ENCODE results near the gene NDUFAB1. TPM values are rescaled to one million over a fixed set of nuclear protein-coding genes. Genes with fewer than 3 reads are reported as not detected.

NDUFAB1 gene
- polyA plus RNA-seq, 3 donors = 81.8 to 103 (median 100) TPM

Other genes with a start within 250 kb of the NDUFAB1 start
- gene COG7, start 143.1 kb downstream of the NDUFAB1 start, polyA plus RNA-seq (ENCODE audit: insufficient read length in 3 of 3) = 10 to 100 TPM; 23.7 to 42.1 (median 26.2) TPM
- gene GGA2, start 85.8 kb downstream of the NDUFAB1 start, polyA plus RNA-seq (ENCODE audit: insufficient read length in 3 of 3) = 100 to 1,000 TPM; 124 to 170 (median 164) TPM
- gene EARS2, start 39.0 kb downstream of the NDUFAB1 start, polyA plus RNA-seq (ENCODE audit: insufficient read length in 3 of 3) = 10 to 100 TPM; 27.8 to 32.1 (median 28.9) TPM
- gene UBFD1, start 38.6 kb downstream of the NDUFAB1 start, polyA plus RNA-seq (ENCODE audit: insufficient read length in 3 of 3) = 10 to 100 TPM; 73.4 to 81.0 (median 74.8) TPM
- 10 to 100 TPM; 19.2 to 25.2 (median 22.6) TPM for gene PALB2, start 45.0 kb upstream of the NDUFAB1 start, polyA plus RNA-seq (ENCODE audit: insufficient read length in 3 of 3)
- gene DCTN5, start 45.1 kb upstream of the NDUFAB1 start, polyA plus RNA-seq (ENCODE audit: insufficient read length in 3 of 3) = 10 to 100 TPM; 69.7 to 72.1 (median 71.7) TPM
- gene PLK1, start 82.6 kb upstream of the NDUFAB1 start, polyA plus RNA-seq (ENCODE audit: insufficient read length in 3 of 3) = 10 to 100 TPM; 24.1 to 32.7 (median 31.2) TPM
- gene ERN2, start 116.9 kb upstream of the NDUFAB1 start, polyA plus RNA-seq (ENCODE audit: insufficient read length in 3 of 3) = under 1 TPM; 0.19 to 0.49 (median 0.47) TPM
- 1 to 10 TPM; 1.7 to 2.3 (median 1.9) TPM for gene CHP2, start 158.7 kb upstream of the NDUFAB1 start, polyA plus RNA-seq (ENCODE audit: insufficient read length in 3 of 3)
- 1 to 10 TPM; 4.1 to 5.4 (median 4.2) TPM for gene PRKCB, start 239.7 kb upstream of the NDUFAB1 start, polyA plus RNA-seq (ENCODE audit: insufficient read length in 3 of 3)

Measured in renal cortex interstitium (tissue), 3 donors.